22Rv1 (cell line): Measurements from ENCODE around the gene ALDH3A2.

Source experiments
- H3K27ac ChIP-seq: fragments of 450-650 bp; 2 replicates; pipeline ENCODE4 v1.5.1; 2017
- ZFX ChIP-seq: fragments of 450-650 bp; IDR thresholded peaks from 2 replicates; pipeline ENCODE4 v1.6.1; 2017; ENCODE audit warnings: antibody characterized with exemption, borderline replicate concordance
- TF ChIP-seq, protein P1 (sequence below): fragments of 450-650 bp; IDR thresholded peaks from 2 replicates; pipeline ENCODE4 v1.5.1; 2017; ENCODE audit warnings: mild to moderate bottlenecking

The ALDH3A2 gene

DNA sequence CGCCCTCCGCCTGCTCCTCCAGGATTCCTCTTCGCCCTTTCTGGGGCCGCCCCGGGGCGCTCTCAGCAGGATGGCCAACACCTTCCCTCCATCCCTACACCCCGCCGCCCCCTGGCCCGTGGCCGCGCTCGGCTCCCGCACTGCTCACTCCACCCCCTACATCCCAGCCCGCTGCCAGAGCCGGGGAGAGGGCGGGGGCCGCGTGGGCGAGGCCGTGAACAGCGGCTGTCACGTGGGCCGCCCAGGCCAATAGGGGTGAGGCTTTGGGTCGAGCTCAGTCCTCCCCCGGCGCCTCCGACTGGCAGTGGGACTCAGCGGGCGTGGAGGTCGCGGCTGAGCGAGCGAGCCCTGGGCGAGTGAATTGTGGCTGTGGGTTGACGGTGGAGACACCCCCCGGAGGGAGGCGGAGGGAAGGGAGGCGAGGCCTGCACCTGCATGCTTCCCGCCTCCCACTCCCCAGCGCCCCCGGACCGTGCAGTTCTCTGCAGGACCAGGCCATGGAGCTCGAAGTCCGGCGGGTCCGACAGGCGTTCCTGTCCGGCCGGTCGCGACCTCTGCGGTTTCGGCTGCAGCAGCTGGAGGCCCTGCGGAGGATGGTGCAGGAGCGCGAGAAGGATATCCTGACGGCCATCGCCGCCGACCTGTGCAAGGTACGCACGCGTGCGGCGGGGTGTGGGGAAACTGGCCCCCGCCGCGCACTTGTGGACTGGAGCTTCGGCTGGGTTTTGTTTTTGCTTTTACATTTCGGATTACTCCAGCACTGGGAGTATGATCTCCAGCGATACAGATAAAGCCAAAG, at the start of gene ALDH3A2:
ALDH3A2 (plus strand) TSS at position 277 of the 799 bp plus-strand sequence; CDS start at position 498, 221 bp downstream.
- peak within 1 kb of the TSS; percentile 98 for H3K27ac ChIP-seq
- TF ChIP-seq ZFX: no peak
- TF ChIP-seq, protein P1, sequence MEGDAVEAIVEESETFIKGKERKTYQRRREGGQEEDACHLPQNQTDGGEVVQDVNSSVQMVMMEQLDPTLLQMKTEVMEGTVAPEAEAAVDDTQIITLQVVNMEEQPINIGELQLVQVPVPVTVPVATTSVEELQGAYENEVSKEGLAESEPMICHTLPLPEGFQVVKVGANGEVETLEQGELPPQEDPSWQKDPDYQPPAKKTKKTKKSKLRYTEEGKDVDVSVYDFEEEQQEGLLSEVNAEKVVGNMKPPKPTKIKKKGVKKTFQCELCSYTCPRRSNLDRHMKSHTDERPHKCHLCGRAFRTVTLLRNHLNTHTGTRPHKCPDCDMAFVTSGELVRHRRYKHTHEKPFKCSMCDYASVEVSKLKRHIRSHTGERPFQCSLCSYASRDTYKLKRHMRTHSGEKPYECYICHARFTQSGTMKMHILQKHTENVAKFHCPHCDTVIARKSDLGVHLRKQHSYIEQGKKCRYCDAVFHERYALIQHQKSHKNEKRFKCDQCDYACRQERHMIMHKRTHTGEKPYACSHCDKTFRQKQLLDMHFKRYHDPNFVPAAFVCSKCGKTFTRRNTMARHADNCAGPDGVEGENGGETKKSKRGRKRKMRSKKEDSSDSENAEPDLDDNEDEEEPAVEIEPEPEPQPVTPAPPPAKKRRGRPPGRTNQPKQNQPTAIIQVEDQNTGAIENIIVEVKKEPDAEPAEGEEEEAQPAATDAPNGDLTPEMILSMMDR: peak; percentile 30

DNA sequence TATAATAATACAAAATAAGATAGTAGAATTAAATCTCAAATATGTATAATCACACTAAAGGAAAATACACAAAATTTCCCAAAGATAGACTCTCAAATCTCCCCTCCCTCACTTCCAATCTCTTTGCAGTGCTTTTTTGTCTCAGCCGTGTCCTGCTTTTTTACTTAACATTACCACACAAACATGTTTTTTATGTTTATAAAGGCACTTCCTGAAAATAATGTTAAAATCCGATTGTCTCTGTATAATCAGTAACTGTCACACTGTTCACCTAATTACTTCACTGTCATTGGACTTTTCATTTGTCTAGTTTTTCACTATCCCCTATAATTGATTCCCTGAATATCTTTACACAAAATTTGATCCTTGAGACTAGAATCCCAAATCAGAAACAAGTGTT, 38.2 kb upstream of the ALDH3A2 start:
- TF ChIP-seq, protein P1: no peak
- no peak for TF ChIP-seq ZFX
- no peak overlapping the region for H3K27ac ChIP-seq

DNA sequence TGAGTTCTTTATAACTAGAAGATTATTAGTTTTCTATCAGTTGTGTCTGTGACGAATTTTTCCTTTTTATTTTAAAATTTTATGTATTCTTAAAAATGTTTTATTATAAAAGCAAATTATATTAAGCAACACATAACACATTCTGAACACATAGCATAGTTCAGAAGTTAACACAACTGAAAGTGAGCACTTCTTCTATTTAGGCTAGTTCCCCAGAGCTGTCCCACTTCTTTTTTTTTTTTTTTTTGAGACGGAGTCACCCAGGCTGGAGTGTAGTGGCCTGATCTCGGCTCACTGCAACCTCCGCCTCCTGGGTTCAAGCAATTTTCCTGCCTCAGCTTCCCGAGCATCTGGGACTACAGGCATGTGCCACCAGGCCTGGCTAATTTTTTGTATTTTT, 37.7 kb upstream of the ALDH3A2 start:
- no peak for TF ChIP-seq ZFX
- TF ChIP-seq, protein P1: no peak
- no peak overlapping the region for H3K27ac ChIP-seq

DNA sequence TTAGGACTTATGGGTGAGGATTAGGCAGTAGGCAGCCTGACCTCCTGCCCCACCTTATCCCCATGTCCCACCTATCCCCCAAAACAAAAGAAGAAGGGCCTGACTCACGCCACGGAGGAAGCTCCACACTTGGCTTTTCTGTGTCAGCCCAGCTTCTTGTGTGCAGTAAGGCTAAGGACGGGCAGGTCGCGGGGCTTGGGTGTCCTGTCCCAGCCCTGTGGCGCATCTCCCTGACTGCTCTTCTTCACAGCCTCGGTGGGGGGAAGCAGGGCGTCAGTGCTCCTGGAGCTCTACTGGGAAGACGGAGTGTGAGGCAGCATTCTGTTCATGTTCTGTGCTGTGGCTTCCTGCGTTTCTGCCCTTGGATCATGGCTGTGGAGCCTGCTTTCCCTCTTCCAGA, 34.6 kb upstream of the ALDH3A2 start:
- no peak for TF ChIP-seq ZFX
- TF ChIP-seq, protein P1: no peak
- no peak overlapping the region for H3K27ac ChIP-seq

DNA sequence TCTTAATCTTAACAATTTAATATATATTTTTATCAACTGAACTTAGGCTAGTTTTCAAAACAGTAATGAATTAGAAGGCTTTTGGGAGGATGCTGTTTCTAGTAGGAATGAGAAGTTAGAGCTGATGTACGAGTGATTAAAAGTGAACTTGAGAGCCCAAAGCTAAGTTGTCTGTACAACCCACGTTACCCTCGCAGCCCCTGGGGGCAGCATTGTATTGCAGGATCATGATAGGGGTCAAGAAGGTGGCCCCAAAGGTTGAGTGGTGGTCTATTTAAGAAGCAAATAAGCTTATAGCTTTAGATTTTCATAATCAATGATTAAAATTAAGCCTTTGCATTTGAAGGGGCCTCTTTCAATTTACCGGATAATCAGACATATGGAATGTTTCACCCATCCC, 33.7 kb upstream of the ALDH3A2 start:
- H3K27ac ChIP-seq: no peak overlapping the region
- TF ChIP-seq, protein P1: no peak
- no peak for TF ChIP-seq ZFX

DNA sequence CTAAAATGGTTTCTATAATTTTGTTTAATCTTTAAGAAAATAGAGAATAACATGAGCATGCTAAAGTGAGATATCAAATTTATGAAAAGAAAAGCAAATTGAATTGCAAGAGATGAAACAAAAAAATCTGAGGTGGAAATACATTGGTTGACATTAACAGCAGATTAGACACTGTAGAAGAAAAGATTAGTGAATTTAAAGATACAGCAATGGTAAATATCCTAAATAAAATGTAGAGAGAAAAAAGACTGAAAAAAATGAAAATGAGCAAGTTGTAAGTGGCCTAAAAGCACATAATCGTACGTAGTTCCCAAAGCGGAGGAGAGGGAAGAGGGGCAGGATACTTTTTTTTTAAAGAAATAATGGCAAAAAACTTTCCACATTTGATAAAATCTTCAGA, 30.5 kb upstream of the ALDH3A2 start:
- H3K27ac ChIP-seq: no peak overlapping the region
- TF ChIP-seq ZFX: no peak
- TF ChIP-seq, protein P1: no peak

DNA sequence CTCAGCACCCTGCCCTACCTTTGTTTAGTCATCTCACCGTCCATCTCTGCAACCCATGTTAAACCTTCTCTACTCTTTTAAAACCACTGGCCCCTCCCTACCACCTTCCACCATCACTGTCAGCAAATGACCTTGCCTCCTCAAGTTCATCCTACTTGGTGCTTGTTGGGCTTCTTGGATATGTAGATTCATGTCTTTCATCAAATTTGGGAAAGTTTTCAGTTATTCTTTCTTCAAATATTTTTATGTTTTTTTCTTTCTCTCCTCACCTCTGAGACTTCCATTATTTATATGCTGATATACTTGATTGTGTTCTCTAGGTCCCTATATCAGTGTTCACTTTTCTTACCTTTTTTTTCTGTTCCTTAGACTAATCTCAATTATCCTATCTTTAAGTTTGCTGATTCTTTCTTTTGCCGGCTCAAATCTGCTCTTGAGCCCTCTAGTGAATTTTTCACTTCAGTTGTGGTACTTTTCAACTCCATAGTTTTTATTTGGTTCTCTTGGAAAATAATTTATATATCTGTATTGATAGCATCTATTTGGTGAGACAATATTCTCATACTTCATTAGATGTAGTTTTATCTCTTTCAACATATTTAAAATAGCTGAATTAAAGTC, 28.7 kb upstream of the ALDH3A2 start:
- no peak overlapping the region for H3K27ac ChIP-seq

More for the DNA sequence above, 28.7 kb upstream of the ALDH3A2 start:
- no peak for TF ChIP-seq ZFX
- TF ChIP-seq, protein P1: no peak
